Activated T-helper 1 cell treated with anti-CD3 and anti-CD28 coated beads, Interleukin-12 subunit alpha, Interleukin-12 subunit beta, Interleukin-2, Interleukin-4 antibody, amounts not matched to agents 30 ng/mL and 10 ng/mL and 1 ng/mL, durations not matched to agents 14 hours and 24 hours and 36 hours (primary cell): ENCODE measurements around the gene SCLT1. TPM values are rescaled to one million over a fixed set of nuclear protein-coding genes. Genes with fewer than 3 reads are reported as not detected.

Experiments
- DNase-seq: peaks from one replicate; pipeline ENCODE4 v3.0.0; 2021; ENCODE audit warnings: low spot score
- H3K27ac Mint-ChIP-seq: one replicate; pipeline ENCODE4 v1.8.0; 2021; ENCODE audit warnings: mild to moderate bottlenecking, mixed read lengths
- H3K27me3 Mint-ChIP-seq: one replicate; pipeline ENCODE4 v1.8.0; 2022; ENCODE audit warnings: mild to moderate bottlenecking, moderate library complexity, mixed read lengths; ENCODE audit not compliant: insufficient read depth
- H3K36me3 Mint-ChIP-seq: one replicate; pipeline ENCODE4 v1.8.0; 2021; ENCODE audit warnings: low read depth, mixed read lengths
- H3K4me1 Mint-ChIP-seq: one replicate; pipeline ENCODE4 v1.8.0; 2021; ENCODE audit warnings: low read depth, mixed read lengths
- H3K4me3 Mint-ChIP-seq: one replicate; pipeline ENCODE4 v1.8.0; 2021; ENCODE audit warnings: mild to moderate bottlenecking, moderate library complexity, mixed read lengths
- H3K9me3 Mint-ChIP-seq: one replicate; pipeline ENCODE4 v1.8.0; 2021; ENCODE audit warnings: mixed read lengths
- intact Hi-C: fragments of 100-400 bp; cut with micrococcal nuclease; formaldehyde crosslinking; loops from one replicate; pipeline ENCODE4 v1.15.1; 2024
- total RNA-seq: library from RNA; stranded (reverse); gene quantifications from 2 replicates; pipeline ENCODE4 v1.2.3, GENCODE V29; 2022

The SCLT1 gene
- total RNA-seq, 1 donor from 2014 or later: 24.4 TPM

DNA sequence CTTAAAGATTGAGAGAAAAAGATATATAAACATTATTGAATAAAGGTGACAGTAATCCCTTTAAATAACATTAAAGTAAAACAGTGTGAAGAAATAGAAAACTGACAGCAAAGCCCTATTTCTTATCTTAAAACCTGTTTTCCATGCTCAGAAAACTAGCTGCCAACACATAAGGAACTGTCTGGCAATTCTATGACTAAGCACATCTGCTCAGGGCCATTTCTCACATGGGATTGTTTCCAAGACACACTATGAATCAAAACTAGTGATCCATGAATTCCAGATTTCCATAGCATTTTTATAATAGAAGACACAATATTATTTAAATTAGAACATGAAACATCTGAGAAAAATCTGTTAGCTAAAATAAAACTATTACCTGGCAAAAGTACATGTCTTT is 113.4 kb downstream of the SCLT1 start:
- Mint-ChIP-seq H3K9me3 (no peaks in the 10 kb centered on the region), H3K4me1 (no peaks in the 10 kb centered on the region), H3K27ac (no peak overlapping the region), H3K4me3 (no peak overlapping the region), H3K36me3 (peaks cover 7% of the 10 kb centered on the region), H3K27me3 (no peaks in the 10 kb centered on the region)
- DNase-seq: no peak
- intact Hi-C loops: no loop called here

DNA sequence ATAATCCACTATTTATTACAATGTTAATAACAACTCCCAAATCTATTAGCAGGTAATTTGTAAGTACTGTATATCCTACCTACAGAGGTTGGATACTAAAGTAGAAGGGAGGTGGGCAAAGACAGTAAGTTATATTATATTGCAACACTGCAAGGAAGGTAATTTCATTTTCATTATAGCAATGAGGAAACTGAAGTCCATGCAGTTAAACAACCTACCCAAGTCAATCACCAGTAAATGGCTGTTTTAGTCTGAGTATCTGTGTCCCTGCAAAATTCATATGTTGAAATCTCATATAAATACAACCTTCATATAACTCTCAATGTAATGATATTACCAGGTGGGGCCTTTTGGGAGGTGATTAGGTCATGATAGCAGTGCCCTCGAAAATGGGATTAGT is 114.4 kb downstream of the SCLT1 start:
- no peaks in the 10 kb centered on the region for H3K4me1 Mint-ChIP-seq
- H3K9me3 Mint-ChIP-seq: no peaks in the 10 kb centered on the region
- intact Hi-C loops: no loop called here
- H3K27ac Mint-ChIP-seq: no peak overlapping the region
- peaks cover 7% of the 10 kb centered on the region for H3K36me3 Mint-ChIP-seq
- no peaks in the 10 kb centered on the region for H3K27me3 Mint-ChIP-seq
- DNase-seq: no peak
- H3K4me3 Mint-ChIP-seq: no peak overlapping the region

DNA sequence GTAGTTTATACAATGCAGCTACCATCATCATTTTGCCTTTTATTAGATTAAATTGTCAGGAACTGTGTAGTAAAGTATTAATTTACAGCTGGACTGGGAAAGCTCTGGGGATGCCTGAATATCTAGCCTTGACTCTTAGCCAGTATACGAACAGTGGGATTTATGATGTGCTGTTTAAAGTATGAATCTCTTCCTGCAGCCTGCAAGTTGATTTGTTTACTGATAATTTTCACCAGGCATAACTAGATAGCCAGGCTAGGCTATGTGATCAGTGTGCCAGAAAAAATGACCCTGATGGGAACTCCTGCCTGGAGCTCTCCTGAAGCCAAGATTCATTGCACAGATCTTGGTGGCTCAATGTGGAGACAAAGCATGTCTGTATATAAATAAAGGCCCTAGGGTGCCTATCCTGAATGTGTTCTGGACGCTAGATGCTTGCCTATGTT is 119.2 kb downstream of the SCLT1 start:
- no peaks in the 10 kb centered on the region for H3K27me3 Mint-ChIP-seq
- H3K4me3 Mint-ChIP-seq: no peak overlapping the region
- no peaks in the 10 kb centered on the region for H3K4me1 Mint-ChIP-seq
- H3K9me3 Mint-ChIP-seq: no peaks in the 10 kb centered on the region
- DNase-seq: no peak
- peaks cover 7% of the 10 kb centered on the region for H3K36me3 Mint-ChIP-seq
- intact Hi-C loops: no loop called here
- no peak overlapping the region for H3K27ac Mint-ChIP-seq

DNA sequence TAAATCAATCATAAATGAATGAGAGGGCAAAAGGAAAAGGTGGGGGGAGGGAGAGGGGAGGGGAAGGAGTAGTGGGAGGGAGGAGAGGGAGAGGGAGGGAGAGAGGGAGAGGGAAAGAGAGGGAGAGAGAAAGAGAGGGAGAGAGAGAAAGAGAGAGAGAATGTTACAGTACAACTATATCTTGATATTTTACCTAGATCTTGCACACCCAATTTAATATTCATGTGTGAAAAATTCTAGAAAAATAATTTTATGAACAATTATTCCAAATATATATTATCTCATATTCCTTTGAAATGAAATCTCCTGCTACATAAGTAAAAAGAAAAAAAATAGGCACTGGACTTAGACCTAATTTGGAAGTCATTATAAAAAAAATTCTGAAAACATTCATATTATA is 120.0 kb downstream of the SCLT1 start:
- Mint-ChIP-seq H3K27me3 (no peaks in the 10 kb centered on the region), H3K36me3 (peaks cover 11% of the 10 kb centered on the region), H3K27ac (no peak overlapping the region), H3K4me3 (no peak overlapping the region), H3K9me3 (no peaks in the 10 kb centered on the region), H3K4me1 (no peaks in the 10 kb centered on the region)
- intact Hi-C loops: no loop called here
- DNase-seq: no peak

DNA sequence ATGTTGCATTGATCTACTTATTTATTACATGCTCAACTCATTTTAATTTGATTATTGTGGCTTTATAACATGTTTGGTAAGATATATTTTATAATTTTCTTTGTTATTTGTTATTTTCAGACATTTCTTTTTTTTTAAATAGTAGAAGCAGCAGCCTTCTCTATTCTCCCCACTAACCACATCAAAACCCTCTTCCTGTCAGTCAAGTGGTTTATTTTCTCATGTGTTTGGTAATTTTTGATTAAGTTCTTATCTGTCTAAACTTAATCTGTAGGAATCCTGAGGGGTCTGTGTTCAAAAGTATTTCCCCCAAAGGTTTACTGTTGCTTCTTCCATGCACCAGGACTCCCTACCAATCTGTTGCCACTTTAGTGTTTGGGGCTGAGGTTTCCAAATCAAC is 131.9 kb downstream of the SCLT1 start:
- intact Hi-C loops: no loop called here
- Mint-ChIP-seq H3K4me3 (no peak overlapping the region), H3K9me3 (no peaks in the 10 kb centered on the region), H3K27ac (no peak overlapping the region), H3K4me1 (peaks cover 6% of the 10 kb centered on the region), H3K36me3 (peaks cover 24% of the 10 kb centered on the region), H3K27me3 (no peaks in the 10 kb centered on the region)
- DNase-seq: no peak

DNA sequence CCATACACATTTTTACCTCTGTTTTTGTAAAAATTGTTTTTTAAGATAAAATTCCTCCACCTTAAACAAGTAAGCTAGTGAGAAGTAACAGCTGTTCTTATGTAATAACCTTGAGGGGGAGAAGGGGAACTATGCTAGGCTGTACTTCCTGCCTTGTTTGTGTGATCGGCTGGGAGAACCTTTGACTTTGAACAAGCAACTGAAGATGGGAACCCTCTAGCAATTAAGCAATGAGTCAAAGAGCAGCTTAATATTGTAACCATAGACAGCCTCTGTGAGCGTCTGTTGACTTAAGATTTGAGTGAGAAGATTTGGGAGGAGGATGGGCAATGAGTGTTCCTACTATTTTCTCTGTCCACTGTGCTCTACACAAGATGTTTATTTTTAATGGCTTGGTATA is 135.1 kb downstream of the SCLT1 start:
- H3K36me3 Mint-ChIP-seq: peaks cover 17% of the 10 kb centered on the region
- H3K27me3 Mint-ChIP-seq: no peaks in the 10 kb centered on the region
- intact Hi-C loops: no loop called here
- H3K4me1 Mint-ChIP-seq: peaks cover 6% of the 10 kb centered on the region
- DNase-seq: no peak
- H3K27ac Mint-ChIP-seq: no peak overlapping the region
- no peaks in the 10 kb centered on the region for H3K9me3 Mint-ChIP-seq
- H3K4me3 Mint-ChIP-seq: no peak overlapping the region

DNA sequence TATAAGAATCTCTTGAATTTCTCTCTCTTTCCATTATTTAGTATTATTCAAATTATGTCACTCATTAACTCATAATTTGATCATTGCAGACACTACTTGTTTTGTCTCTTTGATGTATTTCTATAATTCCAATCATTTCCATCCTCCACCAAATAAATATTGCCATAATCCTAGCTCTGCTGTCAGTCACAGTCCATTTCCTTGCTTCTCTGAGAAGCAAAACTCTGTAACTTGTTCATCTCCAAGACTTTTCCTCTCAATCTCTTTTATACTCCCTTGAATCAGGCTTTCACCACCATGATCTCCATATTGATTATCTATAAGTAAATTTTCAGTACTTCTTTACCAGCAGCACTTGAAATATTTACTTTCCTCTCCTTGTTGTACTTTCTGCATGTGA is 135.9 kb downstream of the SCLT1 start:
- intact Hi-C loops: no loop called here
- Mint-ChIP-seq H3K27me3 (no peaks in the 10 kb centered on the region), H3K36me3 (peaks cover 14% of the 10 kb centered on the region), H3K27ac (no peak overlapping the region), H3K9me3 (no peaks in the 10 kb centered on the region), H3K4me3 (no peak overlapping the region), H3K4me1 (peaks cover 6% of the 10 kb centered on the region)
- no peak for DNase-seq

DNA sequence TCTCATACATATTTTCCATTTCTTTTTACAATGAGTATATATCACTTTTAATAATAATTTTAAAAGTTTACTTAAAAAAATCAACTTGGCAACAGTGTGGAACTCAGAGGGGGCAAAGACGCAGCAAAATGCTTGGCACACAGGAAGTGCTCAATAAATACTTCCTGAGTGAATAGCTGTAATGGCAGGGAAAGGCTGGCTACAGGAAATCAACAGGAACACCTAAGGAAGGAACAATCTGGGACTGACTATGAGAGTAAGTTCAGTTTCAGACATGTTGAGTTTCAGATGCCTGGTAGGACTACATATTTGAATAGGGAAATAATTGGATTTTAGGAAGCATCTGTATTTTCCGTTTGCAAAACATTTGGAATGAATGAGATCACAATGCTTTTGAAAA is 137.6 kb downstream of the SCLT1 start:
- Mint-ChIP-seq H3K27me3 (no peaks in the 10 kb centered on the region), H3K4me1 (no peaks in the 10 kb centered on the region), H3K4me3 (no peak overlapping the region), H3K36me3 (peaks cover 16% of the 10 kb centered on the region), H3K9me3 (no peaks in the 10 kb centered on the region), H3K27ac (no peak overlapping the region)
- DNase-seq: no peak
- intact Hi-C loops: no loop called here

DNA sequence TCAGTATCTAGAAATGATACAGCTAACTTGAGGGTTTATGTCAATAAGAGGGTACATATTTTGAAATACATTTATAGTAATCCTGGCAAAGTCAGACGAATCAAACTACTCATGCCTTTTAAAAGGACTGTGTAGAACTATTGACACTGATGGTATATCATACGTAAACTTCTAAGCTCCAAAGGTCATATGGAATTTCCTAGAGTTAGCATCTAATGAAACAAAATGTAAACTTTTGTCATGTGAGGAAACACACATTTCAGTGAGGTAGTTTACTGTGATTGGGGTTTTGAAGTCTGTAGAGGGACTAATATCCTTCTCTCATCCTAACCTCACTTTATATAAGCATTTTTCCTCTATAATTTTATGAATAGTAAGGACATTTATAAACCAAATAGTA is 138.4 kb downstream of the SCLT1 start:
- Mint-ChIP-seq H3K9me3 (no peaks in the 10 kb centered on the region), H3K27ac (no peak overlapping the region), H3K36me3 (peaks cover 21% of the 10 kb centered on the region), H3K27me3 (no peaks in the 10 kb centered on the region), H3K4me1 (no peaks in the 10 kb centered on the region), H3K4me3 (no peak overlapping the region)
- DNase-seq: no peak
- intact Hi-C loops: no loop called here

DNA sequence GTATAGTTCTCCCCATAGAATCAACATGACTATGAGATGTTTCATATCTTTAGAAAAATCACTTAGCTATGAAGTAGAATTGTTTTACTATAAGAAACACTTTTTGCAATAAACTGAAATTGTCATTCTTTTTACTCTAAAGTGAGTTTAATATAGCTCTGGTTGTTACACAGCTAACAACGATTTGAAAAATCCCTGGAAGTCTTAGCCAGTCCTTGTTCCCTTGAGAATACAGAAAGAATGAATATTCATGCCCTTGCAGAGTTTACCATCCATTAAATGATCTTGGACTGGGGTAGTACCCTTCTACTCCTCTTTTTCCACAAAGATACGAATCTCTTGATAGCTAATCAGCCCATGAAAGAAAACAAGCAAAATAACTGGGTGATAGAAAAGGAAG is 142.0 kb downstream of the SCLT1 start:
- H3K27me3 Mint-ChIP-seq: no peaks in the 10 kb centered on the region
- intact Hi-C loops: no loop called here
- peaks cover 19% of the 10 kb centered on the region for H3K36me3 Mint-ChIP-seq
- DNase-seq: no peak
- no peaks in the 10 kb centered on the region for H3K9me3 Mint-ChIP-seq
- no peak overlapping the region for H3K27ac Mint-ChIP-seq
- H3K4me1 Mint-ChIP-seq: no peaks in the 10 kb centered on the region
- H3K4me3 Mint-ChIP-seq: no peak overlapping the region

DNA sequence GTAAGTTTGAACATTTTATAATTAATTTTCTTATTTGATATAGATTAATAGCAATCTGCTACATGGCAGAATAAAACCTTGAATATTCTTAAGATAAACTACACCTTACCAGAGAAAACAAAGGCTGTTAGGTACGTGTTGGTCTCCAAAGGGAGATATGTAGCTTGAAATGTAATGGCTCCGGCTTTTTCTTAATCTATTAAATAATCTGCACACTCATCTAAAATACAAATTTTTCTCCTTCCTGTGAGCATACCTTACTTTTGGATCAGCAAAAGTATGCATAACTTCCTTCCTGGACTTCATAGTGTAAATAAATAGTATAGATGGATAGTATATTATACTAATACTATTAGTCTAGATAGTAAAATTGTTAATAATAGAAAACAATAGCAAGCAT is 142.5 kb downstream of the SCLT1 start:
- no peak for DNase-seq
- Mint-ChIP-seq H3K27me3 (no peaks in the 10 kb centered on the region), H3K9me3 (no peaks in the 10 kb centered on the region), H3K27ac (no peak overlapping the region), H3K4me3 (no peak overlapping the region), H3K4me1 (no peaks in the 10 kb centered on the region), H3K36me3 (peaks cover 19% of the 10 kb centered on the region)
- intact Hi-C loops: no loop called here

DNA sequence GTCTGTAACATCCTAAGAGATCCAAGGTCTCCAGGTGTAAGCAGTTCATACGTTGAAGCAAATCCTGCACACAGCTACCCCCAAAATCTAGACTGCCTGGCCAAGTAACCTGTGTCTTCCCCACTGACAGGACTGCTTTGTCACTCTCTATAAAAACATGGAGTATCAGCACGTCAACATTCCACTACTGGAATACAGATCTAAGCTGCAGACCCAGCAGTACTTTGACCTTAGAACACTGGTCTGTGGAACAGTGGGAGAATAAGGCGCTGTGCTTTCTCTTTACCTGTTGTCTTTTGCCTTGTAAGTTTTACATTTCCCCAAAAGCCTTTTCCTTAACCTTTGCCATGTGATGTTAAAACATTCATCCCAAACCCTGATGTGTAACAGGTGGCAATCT is 146.4 kb downstream of the SCLT1 start:
- H3K9me3 Mint-ChIP-seq: peaks cover 6% of the 10 kb centered on the region
- H3K4me1 Mint-ChIP-seq: no peaks in the 10 kb centered on the region
- intact Hi-C loops: no loop called here
- H3K27ac Mint-ChIP-seq: no peak overlapping the region
- H3K36me3 Mint-ChIP-seq: peaks cover 43% of the 10 kb centered on the region
- no peaks in the 10 kb centered on the region for H3K27me3 Mint-ChIP-seq
- H3K4me3 Mint-ChIP-seq: no peak overlapping the region
- no peak for DNase-seq

DNA sequence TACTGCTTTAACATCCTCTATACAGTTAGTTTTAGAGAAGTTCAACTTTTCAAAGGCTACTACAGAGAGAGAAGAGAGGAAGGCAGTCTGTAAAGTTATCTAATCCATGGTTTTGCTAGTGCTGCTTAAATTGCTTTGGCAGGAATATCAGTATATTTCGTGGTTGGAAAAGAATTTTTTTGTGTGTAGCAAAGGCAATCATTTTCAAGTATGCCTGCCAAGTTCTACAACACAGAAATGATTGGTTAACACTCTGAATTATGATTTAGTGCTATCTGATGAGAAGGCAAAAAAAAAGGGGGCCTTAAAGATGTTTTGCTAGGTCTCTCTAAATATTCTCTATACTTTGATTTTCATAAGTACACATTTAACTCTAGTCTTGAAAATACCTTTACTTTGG is 150.7 kb downstream of the SCLT1 start:
- intact Hi-C loops: no loop called here
- Mint-ChIP-seq H3K36me3 (peaks cover 48% of the 10 kb centered on the region), H3K9me3 (peaks cover 11% of the 10 kb centered on the region), H3K27ac (no peak overlapping the region), H3K4me1 (no peaks in the 10 kb centered on the region), H3K27me3 (no peaks in the 10 kb centered on the region), H3K4me3 (no peak overlapping the region)
- DNase-seq: no peak

DNA sequence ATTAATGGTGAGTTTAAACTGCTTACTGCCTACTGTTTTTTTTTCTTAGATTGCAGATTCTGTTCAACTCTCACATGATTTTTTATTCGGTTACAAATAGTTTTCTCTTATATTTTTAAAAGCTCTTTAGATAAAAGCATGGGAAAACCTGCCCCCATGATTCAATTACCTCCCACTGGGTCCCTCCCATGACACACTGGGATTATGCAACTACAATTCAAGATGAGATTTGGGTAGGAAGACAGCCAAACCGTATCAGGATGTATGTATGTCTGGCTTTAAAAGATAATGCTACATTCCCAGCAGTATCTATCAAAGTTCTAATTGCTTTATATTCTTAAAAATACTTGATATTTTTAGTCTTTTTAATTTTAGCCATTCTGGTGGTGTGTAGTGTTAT is 152.4 kb downstream of the SCLT1 start:
- no peak for DNase-seq
- Mint-ChIP-seq H3K36me3 (peaks cover 52% of the 10 kb centered on the region), H3K4me1 (no peaks in the 10 kb centered on the region), H3K4me3 (no peak overlapping the region), H3K27ac (no peak overlapping the region), H3K27me3 (no peaks in the 10 kb centered on the region), H3K9me3 (peaks cover 11% of the 10 kb centered on the region)
- intact Hi-C loops: no loop called here
